Measurements from ENCODE around the gene LIME1.

LIME1 gene

DNA sequence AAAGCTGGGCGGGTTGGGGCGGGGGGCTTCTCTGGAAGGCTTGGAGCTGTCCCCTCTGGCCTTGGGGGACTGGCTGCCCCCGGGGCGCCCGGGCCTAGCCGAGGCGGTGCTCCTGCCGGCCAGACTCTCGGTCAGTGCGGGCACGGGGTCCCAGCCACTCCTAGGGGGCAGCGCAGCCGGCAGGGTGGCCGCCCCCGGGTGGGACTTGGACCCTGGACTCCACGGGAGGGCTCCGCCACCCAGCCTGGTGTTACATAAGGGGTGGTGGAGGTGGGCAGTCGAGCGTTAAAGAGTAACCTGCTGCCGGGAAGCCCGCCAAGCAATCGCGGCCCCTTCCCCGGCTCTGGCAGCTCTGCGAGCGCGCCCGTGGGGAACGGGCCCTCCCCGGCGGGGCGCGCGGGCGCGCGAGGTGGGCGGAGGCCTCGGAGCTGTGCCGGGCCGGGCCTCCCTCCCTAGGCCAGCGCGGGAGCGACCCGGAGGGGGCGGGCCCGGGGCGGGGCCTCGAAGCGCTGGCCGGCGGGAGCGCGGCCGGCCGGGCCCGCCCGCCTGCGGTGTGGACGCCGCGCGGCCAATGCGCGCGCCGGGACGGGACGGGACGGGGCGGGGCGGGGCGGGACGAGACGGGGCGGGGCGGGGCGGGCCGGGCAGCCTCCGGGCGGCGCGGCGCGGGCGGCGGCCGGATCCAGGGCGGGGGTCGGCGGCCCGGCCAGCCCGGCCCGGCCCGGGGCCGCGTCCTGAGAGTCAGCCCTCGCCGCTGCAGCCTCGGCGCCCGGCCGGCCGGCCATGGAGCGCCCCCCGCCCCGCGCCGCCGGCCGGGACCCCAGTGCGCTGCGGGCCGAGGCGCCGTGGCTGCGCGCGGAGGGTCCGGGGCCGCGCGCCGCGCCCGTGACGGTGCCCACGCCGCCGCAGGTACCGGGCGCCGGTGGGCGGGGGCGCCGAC lies 2.9 kb downstream of the LIME1 start, which contains the start of gene SLC2A4RG:
SLC2A4RG (plus strand) TSS at position 647 of the 940 bp plus-strand sequence; CDS start at position 784, 137 bp downstream.
- peak; percentile 85 for DNase-seq

DNA sequence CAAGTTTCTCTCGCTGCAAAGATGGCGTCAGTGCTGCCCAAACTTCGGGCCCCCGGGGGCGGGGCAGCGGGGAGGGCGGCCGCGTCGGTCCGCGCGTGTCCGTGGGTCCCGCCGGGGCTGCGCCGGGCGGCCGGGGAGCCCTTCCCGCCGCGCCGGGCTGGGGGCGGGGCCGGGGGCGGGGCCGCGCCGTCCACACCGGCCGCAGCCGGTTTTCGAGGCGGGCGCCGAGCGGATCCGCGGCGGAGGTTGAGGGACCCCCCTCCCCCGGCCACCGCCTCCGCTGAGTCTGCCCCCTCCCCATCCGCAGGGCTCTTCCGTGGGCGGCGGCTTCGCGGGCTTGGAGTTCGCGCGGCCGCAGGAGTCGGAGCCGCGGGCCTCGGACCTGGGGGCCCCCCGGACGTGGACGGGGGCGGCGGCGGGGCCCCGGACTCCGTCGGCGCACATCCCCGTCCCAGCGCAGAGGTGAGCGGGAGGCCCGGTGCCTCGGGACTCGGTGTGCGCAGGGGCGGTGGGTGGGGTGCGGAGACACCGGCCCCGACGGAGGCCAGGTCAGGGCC lies 3.7 kb downstream of the LIME1 start:
- peak; percentile 68 for DNase-seq

DNA sequence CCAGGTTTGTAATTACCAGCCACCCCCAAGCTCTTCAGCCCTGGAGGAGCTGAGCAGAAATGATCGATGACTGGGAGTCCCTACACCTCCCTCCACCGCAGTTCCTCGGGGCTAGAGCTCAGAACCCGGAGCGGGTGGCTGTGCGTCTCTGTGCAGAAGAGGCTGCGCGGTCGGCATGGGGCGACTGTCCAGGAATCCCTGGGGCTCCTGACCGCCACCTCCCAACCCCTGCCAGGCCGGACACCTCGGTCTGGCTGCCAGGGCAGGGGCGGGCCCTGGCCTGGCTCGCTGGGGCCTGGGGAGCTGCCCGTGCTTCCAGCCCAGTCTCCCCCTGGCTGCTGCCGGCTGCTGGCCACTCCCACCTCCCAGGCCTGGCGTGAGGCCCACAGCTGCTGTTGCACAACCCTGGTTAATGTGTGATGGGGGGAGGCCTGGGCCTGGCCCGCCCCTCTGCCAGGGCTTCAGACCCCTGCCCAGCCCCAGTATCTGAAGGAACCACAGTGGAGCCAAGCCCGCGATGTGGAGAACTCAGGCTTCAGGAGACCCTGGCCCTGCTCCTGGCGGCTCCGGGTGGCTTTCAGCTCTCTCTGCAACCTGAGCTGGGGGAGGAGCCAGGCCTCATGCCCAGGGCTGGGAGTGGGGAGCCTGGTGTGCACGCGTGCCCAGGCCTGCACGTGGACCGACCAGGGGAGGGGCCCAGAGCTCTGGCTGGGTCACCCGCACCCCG lies 4.3 kb downstream of the LIME1 start:
- DNase-seq = peak; percentile 95

GRCh38 chr20:63741354-63741675 lies 4.9 kb downstream of the LIME1 start:
- DNase-seq = no peak

DNA sequence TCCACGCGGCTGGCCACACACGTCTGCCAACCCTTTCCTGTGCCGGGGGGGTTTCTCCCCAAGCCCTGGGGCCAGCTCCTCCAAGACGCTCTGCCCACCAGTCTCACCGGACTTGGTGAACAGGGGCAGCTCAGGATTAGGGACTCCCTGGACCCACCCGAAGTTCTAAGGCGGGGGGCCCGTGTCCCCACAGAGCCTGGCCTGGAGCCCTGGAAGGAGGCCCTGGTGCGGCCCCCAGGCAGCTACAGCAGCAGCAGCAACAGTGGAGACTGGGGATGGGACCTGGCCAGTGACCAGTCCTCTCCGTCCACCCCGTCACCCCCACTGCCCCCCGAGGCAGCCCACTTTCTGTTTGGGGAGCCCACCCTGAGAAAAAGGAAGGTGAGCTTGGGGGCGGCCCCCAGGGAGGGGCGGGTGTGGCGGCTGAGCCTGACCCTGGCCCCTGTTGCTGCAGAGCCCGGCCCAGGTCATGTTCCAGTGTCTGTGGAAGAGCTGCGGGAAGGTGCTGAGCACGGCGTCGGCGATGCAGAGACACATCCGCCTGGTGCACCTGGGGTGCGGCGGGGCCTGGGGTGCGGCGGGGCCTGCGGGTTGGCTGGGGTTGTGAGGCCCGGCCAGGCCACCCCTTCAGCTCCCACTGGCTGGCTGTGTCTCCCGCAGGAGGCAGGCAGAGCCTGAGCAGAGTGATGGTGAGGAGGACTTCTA lies 5.4 kb downstream of the LIME1 start:
- peak; percentile 49 for DNase-seq

- DNase-seq = peak; percentile 47
These were observed 6.0 kb downstream of the LIME1 start for GRCh38 chr20:63742381-63743024.

- DNase-seq = no peak
These were observed 6.9 kb downstream of the LIME1 start for GRCh38 chr20:63743210-63743970.

- no peak for DNase-seq
These were observed 7.7 kb downstream of the LIME1 start for GRCh38 chr20:63744158-63744557.

DNA sequence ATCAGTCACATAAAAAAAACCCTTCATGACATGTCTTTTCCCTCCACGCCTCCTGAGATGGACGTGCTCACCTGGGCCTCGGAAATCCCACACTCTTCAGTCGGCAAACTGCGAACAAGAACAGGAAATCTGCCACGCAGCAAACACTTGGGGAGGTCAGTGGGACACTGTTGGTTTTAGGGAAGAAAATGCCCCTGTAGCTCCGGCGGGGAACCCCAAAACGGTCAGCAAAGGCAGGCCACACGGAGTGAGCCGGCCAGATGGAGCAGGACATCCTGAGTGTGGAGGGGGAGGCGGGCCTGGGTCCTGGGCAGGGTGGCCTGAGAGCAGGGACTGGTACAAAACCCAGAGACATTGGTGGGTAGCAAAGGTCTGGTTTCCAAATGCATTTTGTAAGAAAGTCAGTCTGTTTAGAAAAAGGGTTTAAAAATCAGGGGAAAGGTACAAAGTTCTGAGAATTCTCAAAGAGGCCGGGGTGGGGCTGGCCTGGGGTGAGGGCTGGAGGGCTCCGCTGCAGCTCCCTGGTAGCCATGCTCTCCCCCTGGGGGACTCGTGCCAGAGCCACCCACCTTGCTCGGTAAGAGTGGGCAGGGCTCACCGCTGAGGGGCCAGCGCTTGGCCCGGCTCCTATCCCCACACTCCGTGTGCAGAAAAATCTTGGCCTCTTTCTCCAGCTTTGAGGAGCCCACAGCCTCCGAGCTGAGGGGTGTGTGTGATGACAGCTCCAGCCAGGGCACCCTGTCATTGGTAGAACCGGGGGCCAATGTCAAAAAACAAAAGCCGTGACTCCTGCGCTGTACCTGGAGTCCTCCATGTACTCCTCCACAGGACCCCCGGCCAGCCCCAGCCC lies 8.3 kb downstream of the LIME1 start:
- no peak for DNase-seq

- no peak for DNase-seq
These were observed 9.0 kb downstream of the LIME1 start for GRCh38 chr20:63745424-63745805.

- DNase-seq = no peak
These were observed 9.7 kb downstream of the LIME1 start for GRCh38 chr20:63745961-63746731.

DNA sequence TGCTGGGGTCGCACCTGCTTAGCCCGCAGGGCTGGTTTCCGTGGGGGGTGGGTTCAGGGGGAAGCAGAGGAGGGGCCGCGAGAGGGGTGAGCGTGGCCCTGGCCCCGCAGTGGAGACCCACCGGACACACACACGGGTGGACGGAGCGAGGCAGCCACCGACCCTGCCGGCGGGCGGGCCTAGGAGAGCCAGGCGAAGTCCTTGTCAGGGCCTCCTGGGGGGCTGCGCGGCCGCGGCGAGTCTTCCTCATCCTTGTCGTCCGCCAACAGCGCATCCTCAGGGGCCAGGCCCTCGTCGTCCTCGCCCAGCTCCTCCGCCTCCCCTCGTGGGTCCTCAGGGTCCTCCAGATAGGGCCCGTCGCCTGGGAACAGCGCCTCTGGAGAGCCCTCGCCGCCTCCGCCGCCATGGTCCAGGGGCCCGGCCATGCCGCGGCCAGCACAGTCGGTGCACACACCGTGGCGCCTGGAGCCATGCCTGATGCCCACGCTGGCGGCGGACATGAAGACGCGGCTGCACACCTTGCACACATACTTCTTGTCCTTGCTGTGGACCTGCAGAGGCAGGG lies 10.4 kb downstream of the LIME1 start:
- no peak for DNase-seq

- DNase-seq = no peak
These were observed 11.2 kb downstream of the LIME1 start for GRCh38 chr20:63747622-63748069.

GRCh38 chr20:63748070-63748933 lies 11.8 kb downstream of the LIME1 start:
- DNase-seq = no peak

DNA sequence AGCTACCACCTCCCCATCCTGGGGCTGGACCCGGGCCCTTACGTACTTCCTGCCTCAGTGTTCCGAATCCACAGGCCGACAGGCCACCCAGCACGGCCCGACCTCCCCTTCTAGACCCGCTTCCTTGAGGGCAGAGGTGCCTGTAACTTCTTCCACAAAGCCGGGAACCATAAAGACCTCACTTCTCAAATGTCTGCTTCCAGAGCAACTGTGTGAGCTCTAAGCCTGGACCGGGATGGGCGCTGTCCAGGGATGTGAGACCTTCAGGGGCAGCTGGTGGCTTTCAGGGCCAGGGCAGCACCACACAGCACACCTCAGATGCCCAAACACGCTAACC lies 12.4 kb downstream of the LIME1 start:
- DNase-seq = no peak

DNA sequence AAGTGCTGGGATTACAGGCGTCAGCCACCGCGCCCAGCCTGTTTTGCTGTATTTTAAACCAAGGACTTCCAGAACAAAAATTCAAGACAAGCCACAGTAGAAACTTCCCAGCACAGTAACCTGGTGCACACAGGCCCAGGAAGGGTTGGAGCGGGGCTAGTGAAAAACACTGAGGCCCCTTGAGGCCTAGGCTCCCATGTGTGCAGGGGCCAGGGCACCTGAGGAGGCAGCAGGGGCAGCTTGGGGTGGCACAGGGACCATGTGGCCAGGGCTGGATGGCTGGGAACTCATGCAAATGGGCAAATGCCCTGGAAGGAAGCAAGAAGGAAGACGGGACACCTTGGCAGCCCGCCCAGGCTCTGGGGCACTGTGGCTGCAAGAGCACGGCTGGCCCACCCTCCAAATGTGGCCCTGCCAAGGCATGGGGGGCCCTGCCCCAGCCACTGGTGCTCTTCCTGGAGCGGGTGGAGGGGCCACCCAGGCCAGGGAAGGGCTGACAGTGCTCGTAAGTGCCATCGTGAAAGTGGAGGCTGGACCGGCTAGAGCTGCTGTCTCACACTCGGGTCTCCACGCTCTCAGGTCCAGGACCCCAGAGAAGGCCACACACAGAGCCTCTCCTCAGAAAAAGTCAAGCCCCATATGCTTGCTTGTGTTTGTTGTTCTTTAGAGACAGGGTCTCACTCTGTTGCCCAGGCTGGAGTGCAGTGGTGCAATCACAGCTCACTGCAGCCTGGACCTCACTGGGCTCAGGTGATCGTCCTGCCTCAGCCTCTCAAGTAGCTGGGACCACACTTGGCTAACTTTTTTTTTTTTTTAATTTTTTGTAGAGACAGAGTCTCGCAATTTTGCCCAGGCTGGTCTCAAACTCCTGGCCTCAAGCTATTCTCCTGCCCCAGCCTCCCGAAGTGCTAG lies 13.4 kb downstream of the LIME1 start:
- no peak for DNase-seq

DNA sequence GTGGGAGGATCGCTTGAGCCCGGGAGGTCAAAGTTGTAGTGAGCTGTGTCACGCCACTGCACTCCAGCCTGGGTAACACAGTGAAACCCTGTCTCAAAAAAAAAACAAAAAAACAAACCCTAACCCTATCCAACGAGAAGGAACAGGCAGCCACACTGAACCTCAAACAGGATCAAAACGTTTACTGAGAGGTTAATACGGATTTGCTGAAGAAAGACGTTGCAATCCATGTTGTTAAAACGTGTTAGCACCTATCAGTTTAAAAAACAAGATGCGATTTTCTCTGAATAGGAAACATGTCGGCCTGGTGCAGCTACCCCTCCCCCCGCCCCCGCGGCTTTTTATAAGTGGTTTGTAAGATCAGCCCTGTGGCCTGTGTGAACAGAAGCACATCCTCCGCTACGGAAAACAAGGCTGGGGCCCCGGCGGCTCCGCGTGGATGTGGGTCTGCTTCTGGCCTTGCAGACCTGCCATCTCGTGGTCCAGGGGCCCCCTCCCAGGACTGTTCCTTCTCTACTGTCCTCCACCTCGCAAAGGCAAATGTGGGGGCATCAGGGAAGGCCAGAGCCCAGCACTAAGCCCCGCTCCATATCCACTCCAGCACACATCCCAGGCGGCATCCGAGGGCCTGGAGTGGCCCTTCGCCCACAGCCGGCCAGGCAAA lies 14.5 kb downstream of the LIME1 start:
- DNase-seq = no peak

Data from left hindlimb (tissue), 1 donor.